Stimulated activated CD8-positive, alpha-beta memory T cell treated with anti-CD3 and anti-CD28 coated beads, Interleukin-2, amount 100 ng/mL, for 1 hour (primary cell): ENCODE data around the gene DST.
"Not testable (repeated sequence)": the region's sequence is repeated elsewhere in the genome, so short reads cannot be mapped to it uniquely, and the experiment has no call there.

Experiments used
- DNase-seq, 2 donors: peaks; one replicate each; pipeline ENCODE4 v3.0.0-alpha.2; 2020; ENCODE audit warnings: low read depth in 2 of 2

The DST gene

GRCh38 chr6:56517155-56517745, 125.4 kb downstream of the DST start:
- DNase-seq, result no peak

GRCh38 chr6:56516003-56516402, 126.7 kb downstream of the DST start:
- DNase-seq, result no peak

- no peak for DNase-seq
These were observed 127.4 kb downstream of the DST start for GRCh38 chr6:56515081-56515905.

- no peak for DNase-seq
These were observed 128.3 kb downstream of the DST start for GRCh38 chr6:56514395-56514794.

- no peak for DNase-seq
These were observed 129.1 kb downstream of the DST start for GRCh38 chr6:56513631-56514030.

GRCh38 chr6:56511591-56511990, 131.1 kb downstream of the DST start:
- no peak for DNase-seq

- DNase-seq, result no peak
These were observed 131.6 kb downstream of the DST start for GRCh38 chr6:56510984-56511531.

GRCh38 chr6:56509031-56509430, 133.7 kb downstream of the DST start:
- DNase-seq, result no peak

- DNase-seq, result no peak
These were observed 135.2 kb downstream of the DST start for GRCh38 chr6:56507517-56507916.

- no peak for DNase-seq
These were observed 137.0 kb downstream of the DST start for GRCh38 chr6:56505512-56506260.

- no peak for DNase-seq
These were observed 140.7 kb downstream of the DST start for GRCh38 chr6:56501993-56502392.

- no peak for DNase-seq
These were observed 143.6 kb downstream of the DST start for GRCh38 chr6:56499095-56499494.

- DNase-seq, result no peak
These were observed 145.0 kb downstream of the DST start for GRCh38 chr6:56497691-56498090.

- no peak for DNase-seq
These were observed 145.4 kb downstream of the DST start for GRCh38 chr6:56497240-56497639.

- DNase-seq, result not testable (repeated sequence)
These were observed 146.0 kb downstream of the DST start for GRCh38 chr6:56496650-56497049.

GRCh38 chr6:56495654-56496053, 147.0 kb downstream of the DST start:
- no peak for DNase-seq

- DNase-seq, result no peak
These were observed 150.9 kb downstream of the DST start for GRCh38 chr6:56491606-56492328.

- DNase-seq, result no peak
These were observed 151.7 kb downstream of the DST start for GRCh38 chr6:56490993-56491392.

GRCh38 chr6:56489559-56489958, 153.1 kb downstream of the DST start:
- no peak for DNase-seq

- no peak for DNase-seq
These were observed 154.4 kb downstream of the DST start for GRCh38 chr6:56488281-56488680.

- DNase-seq, result no peak
These were observed 156.0 kb downstream of the DST start for GRCh38 chr6:56486681-56487080.

GRCh38 chr6:56484669-56485068, 158.0 kb downstream of the DST start:
- DNase-seq, result no peak
